HepG2 (cell line): ENCODE results near the gene NUDT8. TPM values are rescaled to one million over a fixed set of nuclear protein-coding genes. Genes with fewer than 3 reads are reported as not detected.

ENCODE experiments used
- ATAC-seq: fragments of 200-7000 bp; cut with Tn5 transposase; 3 replicates; pipeline ENCODE4 v1.9.1; 2020; ENCODE audit warnings: mild to moderate bottlenecking, moderate library complexity
- BruUV-seq: library from RNA; stranded (reverse); fragments of 400-500 nt; replicated peaks from 2 replicates; lab custom pipeline; 2021; lab: Mats Ljungman, UMichigan
- CTCF ChIA-PET: fragments of 300-600 bp; formaldehyde crosslinking; extraction: SDS; loops from one replicate; lab custom pipeline; 2021; ENCODE audit warnings: low total read pairs, inconsistent platforms, low intra/inter-chr PET ratio; lab: Yijun Ruan, JAX
- POLR2A ChIA-PET: fragments of 350-600 bp; sonication (Branson Sonifier 250); formaldehyde crosslinking; loops from one replicate; lab custom pipeline; 2020; ENCODE audit warnings: antibody characterized with exemption, inconsistent platforms; lab: Yijun Ruan, JAX
- DNase-seq: peaks from one replicate; pipeline ENCODE4 v3.0.0-alpha.2; 2015; ENCODE audit warnings: low spot score
- FAIRE-seq: peaks from 3 replicates; lab custom pipeline; 2011; peaks lifted over from hg19 to GRCh38; lab: Jason Lieb, UNC
- H2AFZ ChIP-seq: one replicate; pipeline ENCODE4 v1.6.1; 2011; ENCODE audit warnings: low read length, inconsistent platforms
- H3K27ac ChIP-seq: fragments of 300-600 bp; 3 replicates; pipeline ENCODE4 v1.8.0; 2011; ENCODE audit warnings: mixed run types, mild to moderate bottlenecking, mixed read lengths, low read length, inconsistent platforms; ENCODE audit not compliant: insufficient read depth; ENCODE audit errors: extremely low read length
- H3K27me3 ChIP-seq, 2 experiments: fragments of 200-600 bp in 1 of 2; 2 replicates in 1 of 2; 3 replicates in 1 of 2; pipeline versions ENCODE4 v1.6.0 to v1.8.0; 2011; ENCODE audit warnings: low read length in 2 of 2, mild to moderate bottlenecking in 2 of 2, moderate library complexity in 2 of 2, inconsistent platforms in 1 of 2; ENCODE audit not compliant: insufficient read depth in 2 of 2, control insufficient read depth in 1 of 2
- H3K36me3 ChIP-seq, 2 experiments: fragments of 200-600 bp in 1 of 2; replicated peaks in 1 of 2; 2 replicates in 1 of 2; 3 replicates in 1 of 2; pipeline versions ENCODE4 v1.5.1 to v1.8.0; 2011; ENCODE audit warnings: low read length in 2 of 2, inconsistent platforms in 1 of 2; ENCODE audit not compliant: insufficient read depth in 2 of 2, control insufficient read depth in 1 of 2
- H3K4me1 ChIP-seq: 2 replicates; pipeline ENCODE4 v1.5.1; 2012; ENCODE audit warnings: low read length, inconsistent platforms; ENCODE audit not compliant: insufficient read depth
- H3K4me2 ChIP-seq: 2 replicates; pipeline ENCODE4 v1.6.0; 2011; ENCODE audit warnings: low read depth, low read length, inconsistent platforms
- H3K4me3 ChIP-seq, 3 experiments: fragments of 200-600 bp in 1 of 3; sonication (generic), shearing (Covaris generic) in 1 of 3; replicated peaks in 1 of 3; 2 replicates each; pipeline ENCODE4 v1.5.1; 2011 to 2016; ENCODE audit warnings: low read length in 3 of 3, inconsistent platforms in 2 of 3, low read depth in 2 of 3, mild to moderate bottlenecking in 2 of 3, control low read depth in 1 of 3, mixed read lengths in 1 of 3; ENCODE audit not compliant: insufficient read depth in 1 of 3
- H3K79me2 ChIP-seq: one replicate; pipeline ENCODE4 v1.6.1; 2011; ENCODE audit warnings: low read length, inconsistent platforms; ENCODE audit not compliant: insufficient read depth
- H3K9ac ChIP-seq: 2 replicates; pipeline ENCODE4 v1.6.0; 2011; ENCODE audit warnings: mild to moderate bottlenecking, low read depth, low read length, inconsistent platforms; ENCODE audit not compliant: insufficient read depth
- H3K9me3 ChIP-seq: 2 replicates; pipeline ENCODE4 v1.5.1; 2012; ENCODE audit warnings: mild to moderate bottlenecking, low read length
- H4K20me1 ChIP-seq: 2 replicates; pipeline ENCODE4 v1.6.0; 2011; ENCODE audit warnings: inconsistent platforms, mild to moderate bottlenecking, low read length, moderate library complexity; ENCODE audit not compliant: insufficient read depth
- CEBPB ChIP-seq: IDR thresholded peaks from 2 replicates; pipeline ENCODE4 v1.6.1; 2011; ENCODE audit warnings: low read depth, low read length, improper control_type of control experiment, borderline replicate concordance
- HNRNPUL1 ChIP-seq: fragments of 200-400 bp; formaldehyde crosslinking; IDR thresholded peaks from 2 replicates; pipeline ENCODE4 v1.6.1; 2017; ENCODE audit warnings: low read depth, mild to moderate bottlenecking, low read length, moderate library complexity
- IKZF1 ChIP-seq: fragments of 450-650 bp; IDR thresholded peaks from 2 replicates; pipeline ENCODE4 v1.7.1; 2016
- MIER2 ChIP-seq: IDR thresholded peaks from 2 replicates; pipeline ENCODE4 v1.6.1; 2016; ENCODE audit warnings: missing biosample characterization, missing genetic modification reagents
- MXD4 ChIP-seq: IDR thresholded peaks from 2 replicates; pipeline ENCODE4 v1.6.1; 2016; ENCODE audit warnings: mild to moderate bottlenecking, missing biosample characterization, missing genetic modification reagents
- NFE2L2 ChIP-seq: fragments of 150-350 bp; IDR thresholded peaks from 2 replicates; pipeline ENCODE4 v1.6.1; 2014; ENCODE audit warnings: low read length
- NFRKB ChIP-seq: fragments of 450-650 bp; IDR thresholded peaks from 2 replicates; pipeline ENCODE4 v1.6.1; 2017
- NR2F1 ChIP-seq, 2 experiments: fragments of 450-650 bp in 1 of 2; formaldehyde crosslinking in 1 of 2; IDR thresholded peaks; 2 replicates each; pipeline versions ENCODE4 v1.5.0 to v1.6.1; 2016 to 2020; ENCODE audit warnings: mild to moderate bottlenecking in 1 of 2, missing compliant biosample characterization in 1 of 2, missing genetic modification reagents in 1 of 2, moderate library complexity in 1 of 2
- ZFP36L1 ChIP-seq: sonication (generic); formaldehyde crosslinking; IDR thresholded peaks from 2 replicates; pipeline ENCODE4 v1.8.0; 2022; ENCODE audit warnings: mild to moderate bottlenecking, missing genetic modification reagents, moderate library complexity
- ZNF234 ChIP-seq: sonication (generic); formaldehyde crosslinking; conservative IDR thresholded peaks from 2 replicates; pipeline ENCODE4 v1.5.1; 2020; ENCODE audit warnings: mild to moderate bottlenecking, missing genetic modification reagents
- ZNF282 ChIP-seq: fragments of 450-650 bp; IDR thresholded peaks from 2 replicates; pipeline ENCODE4 v1.6.1; 2018; ENCODE audit not compliant: partially characterized antibody
- ZNF558 ChIP-seq: sonication (generic); formaldehyde crosslinking; IDR thresholded peaks from 2 replicates; pipeline ENCODE4 v1.9.0; 2022; ENCODE audit warnings: mild to moderate bottlenecking, missing genetic modification reagents, borderline replicate concordance
- ZNF768 ChIP-seq: sonication (generic); formaldehyde crosslinking; IDR thresholded peaks from 2 replicates; pipeline ENCODE4 v1.4.0; 2020; ENCODE audit warnings: missing genetic modification reagents
- WGBS: methylation state at CpG from one replicate; pipeline ENCODE4 v1.1.6; 2017; ENCODE audit warnings: low lambda C conversion rate; 5-methylcytosine and 5-hydroxymethylcytosine counted together
- in situ Hi-C: cut with HindIII; loops from 2 replicates; pipeline ENCODE4 v1.10.0; 2017; ENCODE audit warnings: low pct_unique_long_range_greater_than_20kb; ENCODE audit not compliant: extremely low pct_ligation_motif_present
- intact Hi-C: fragments of 100-400 bp; cut with micrococcal nuclease; formaldehyde crosslinking; loops from one replicate; pipeline ENCODE4 v1.10.0; 2022; ENCODE audit not compliant: unreplicated experiment
- polyA plus RNA-seq, 8 experiments: library from polyadenylated mRNA; depleted of rRNA in 3 of 8; stranded (reverse) in 7 of 8; unstranded in 1 of 8; fragments of >200 nt; fragmentation: Illumina TruSeq in 4 of 8; extraction: Trizol in 4 of 8; gene quantifications; 2 replicates each; pipeline versions ENCODE4 v1.2.1 to v1.2.3, GENCODE V29; 2011 to 2016; ENCODE audit warnings: low read depth in 4 of 8, missing spikeins in 1 of 8, mixed read lengths in 1 of 8; ENCODE audit not compliant: insufficient read depth in 1 of 8
- total RNA-seq, 5 experiments: library from RNA; depleted of rRNA; stranded (reverse); fragments of >200 nt; fragmentation: Illumina TruSeq; extraction: Trizol; gene quantifications; 2 replicates each; pipeline ENCODE4 v1.2.3, GENCODE V29; 2016; ENCODE audit warnings: low read depth in 1 of 5
- TF ChIP-seq, protein P1 (sequence below): IDR thresholded peaks from 2 replicates; pipeline ENCODE4 v1.6.1; 2012; ENCODE audit warnings: low read length, improper control_type of control experiment
- TF ChIP-seq, protein P2 (sequence below): sonication (generic); formaldehyde crosslinking; IDR thresholded peaks from 2 replicates; pipeline ENCODE4 v1.4.0; 2020; ENCODE audit warnings: missing genetic modification reagents, low read depth, mild to moderate bottlenecking, borderline replicate concordance
- TF ChIP-seq, protein P3 (sequence below): sonication (generic); formaldehyde crosslinking; IDR thresholded peaks from 2 replicates; pipeline ENCODE4 v1.4.0; 2020; ENCODE audit warnings: missing genetic modification reagents

NUDT8 gene
- total and polyA plus RNA-seq, 2 of the 13 experiments (the other 11 are each of a cell fraction or from before 2014, with no cell fraction given): 6.7 to 25.8 TPM

DNA sequence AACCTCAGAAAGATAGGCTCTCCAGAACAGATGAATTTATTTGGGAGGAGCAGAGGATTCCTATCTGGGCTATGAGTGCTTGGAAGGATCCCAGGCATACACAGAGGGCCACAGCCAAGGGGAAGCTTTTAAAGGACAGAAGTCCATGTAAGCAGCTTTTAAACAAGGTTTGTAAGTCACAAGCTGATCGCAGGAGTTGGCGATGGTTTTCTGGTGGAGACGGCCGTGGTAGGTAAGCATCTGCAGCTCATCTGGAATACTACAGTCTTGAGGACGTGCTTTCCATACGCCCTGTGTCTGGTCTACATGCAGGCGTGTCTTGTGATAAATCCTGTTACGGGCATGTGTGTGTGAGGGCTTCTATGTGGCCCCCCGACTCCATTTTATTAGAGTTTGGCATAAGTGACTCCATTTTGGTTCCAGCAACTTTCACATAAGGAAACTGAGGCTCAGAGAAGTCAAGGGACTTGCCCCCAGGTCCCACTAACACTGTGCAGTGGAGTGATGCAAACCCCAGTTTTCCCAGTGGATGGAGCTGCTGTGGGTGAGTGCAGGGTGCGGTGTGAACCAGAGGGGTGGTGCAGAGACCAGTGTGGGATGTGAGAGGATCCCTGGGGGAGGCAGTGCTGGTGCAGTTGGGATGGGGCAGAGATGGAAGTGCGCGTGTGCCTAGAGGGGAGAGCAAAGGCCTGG lies 32.6 kb upstream of the NUDT8 start:
- ChIA-PET POLR2A (no interaction called here), CTCF (no interaction called here)
- Histone ChIP-seq H3K9ac (no peak overlapping the region), H2AFZ (no peak overlapping the region), H3K36me3 (no peaks in the 10 kb centered on the region), H3K4me1 (peaks cover 16% of the 10 kb centered on the region), H3K4me2 (no peak overlapping the region), H3K9me3 (no peaks in the 10 kb centered on the region), H4K20me1 (no peaks in the 10 kb centered on the region), H3K27me3 (peaks cover 1 to 17% of the 10 kb centered on the region in 2 experiments; a peak in 3 of 5 replicates), H3K4me3 (no peak overlapping the region), H3K27ac (no peak overlapping the region), H3K79me2 (no peaks in the 10 kb centered on the region)
- in situ Hi-C loops: loop anchor here (25.0 kb wide), 1 partner anchor 125 kb away; no protein-coding TSS in a partner anchor
- BruUV-seq: no TSS peak
- FAIRE-seq (no peak), DNase-seq (no peak), ATAC-seq (no peak)
- WGBS: 58% methylated on average over 8 of the region's 12 CpGs
- intact Hi-C loops: no loop called here
- TF ChIP-seq MIER2 (CRISPR knock-in tag) (no peak), ZFP36L1 (CRISPR knock-in tag) (no peak), NFE2L2 (no peak), MXD4 (CRISPR knock-in tag) (no peak), ZNF558 (CRISPR knock-in tag) (no peak), NFRKB (no peak), HNRNPUL1 (no peak), CEBPB (no peak), NR2F1 (CRISPR knock-in tag; IDR thresholded peaks at IDR 0.05) (no peak), ZNF282 (no peak), ZNF234 (CRISPR knock-in tag) (no peak), ZNF768 (CRISPR knock-in tag) (no peak), IKZF1 (no peak)
- TF ChIP-seq, protein P1, sequence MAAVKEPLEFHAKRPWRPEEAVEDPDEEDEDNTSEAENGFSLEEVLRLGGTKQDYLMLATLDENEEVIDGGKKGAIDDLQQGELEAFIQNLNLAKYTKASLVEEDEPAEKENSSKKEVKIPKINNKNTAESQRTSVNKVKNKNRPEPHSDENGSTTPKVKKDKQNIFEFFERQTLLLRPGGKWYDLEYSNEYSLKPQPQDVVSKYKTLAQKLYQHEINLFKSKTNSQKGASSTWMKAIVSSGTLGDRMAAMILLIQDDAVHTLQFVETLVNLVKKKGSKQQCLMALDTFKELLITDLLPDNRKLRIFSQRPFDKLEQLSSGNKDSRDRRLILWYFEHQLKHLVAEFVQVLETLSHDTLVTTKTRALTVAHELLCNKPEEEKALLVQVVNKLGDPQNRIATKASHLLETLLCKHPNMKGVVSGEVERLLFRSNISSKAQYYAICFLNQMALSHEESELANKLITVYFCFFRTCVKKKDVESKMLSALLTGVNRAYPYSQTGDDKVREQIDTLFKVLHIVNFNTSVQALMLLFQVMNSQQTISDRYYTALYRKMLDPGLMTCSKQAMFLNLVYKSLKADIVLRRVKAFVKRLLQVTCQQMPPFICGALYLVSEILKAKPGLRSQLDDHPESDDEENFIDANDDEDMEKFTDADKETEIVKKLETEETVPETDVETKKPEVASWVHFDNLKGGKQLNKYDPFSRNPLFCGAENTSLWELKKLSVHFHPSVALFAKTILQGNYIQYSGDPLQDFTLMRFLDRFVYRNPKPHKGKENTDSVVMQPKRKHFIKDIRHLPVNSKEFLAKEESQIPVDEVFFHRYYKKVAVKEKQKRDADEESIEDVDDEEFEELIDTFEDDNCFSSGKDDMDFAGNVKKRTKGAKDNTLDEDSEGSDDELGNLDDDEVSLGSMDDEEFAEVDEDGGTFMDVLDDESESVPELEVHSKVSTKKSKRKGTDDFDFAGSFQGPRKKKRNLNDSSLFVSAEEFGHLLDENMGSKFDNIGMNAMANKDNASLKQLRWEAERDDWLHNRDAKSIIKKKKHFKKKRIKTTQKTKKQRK: no peak
- TF ChIP-seq, protein P2, sequence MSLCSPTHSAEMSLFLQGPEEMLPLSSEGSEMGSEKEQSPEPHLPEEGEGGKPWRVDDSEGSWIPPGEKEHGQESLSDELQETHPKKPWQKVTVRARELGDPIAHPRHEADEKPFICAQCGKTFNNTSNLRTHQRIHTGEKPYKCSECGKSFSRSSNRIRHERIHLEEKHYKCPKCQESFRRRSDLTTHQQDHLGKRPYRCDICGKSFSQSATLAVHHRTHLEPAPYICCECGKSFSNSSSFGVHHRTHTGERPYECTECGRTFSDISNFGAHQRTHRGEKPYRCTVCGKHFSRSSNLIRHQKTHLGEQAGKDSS (CRISPR knock-in tag): no peak
- TF ChIP-seq, protein P3, sequence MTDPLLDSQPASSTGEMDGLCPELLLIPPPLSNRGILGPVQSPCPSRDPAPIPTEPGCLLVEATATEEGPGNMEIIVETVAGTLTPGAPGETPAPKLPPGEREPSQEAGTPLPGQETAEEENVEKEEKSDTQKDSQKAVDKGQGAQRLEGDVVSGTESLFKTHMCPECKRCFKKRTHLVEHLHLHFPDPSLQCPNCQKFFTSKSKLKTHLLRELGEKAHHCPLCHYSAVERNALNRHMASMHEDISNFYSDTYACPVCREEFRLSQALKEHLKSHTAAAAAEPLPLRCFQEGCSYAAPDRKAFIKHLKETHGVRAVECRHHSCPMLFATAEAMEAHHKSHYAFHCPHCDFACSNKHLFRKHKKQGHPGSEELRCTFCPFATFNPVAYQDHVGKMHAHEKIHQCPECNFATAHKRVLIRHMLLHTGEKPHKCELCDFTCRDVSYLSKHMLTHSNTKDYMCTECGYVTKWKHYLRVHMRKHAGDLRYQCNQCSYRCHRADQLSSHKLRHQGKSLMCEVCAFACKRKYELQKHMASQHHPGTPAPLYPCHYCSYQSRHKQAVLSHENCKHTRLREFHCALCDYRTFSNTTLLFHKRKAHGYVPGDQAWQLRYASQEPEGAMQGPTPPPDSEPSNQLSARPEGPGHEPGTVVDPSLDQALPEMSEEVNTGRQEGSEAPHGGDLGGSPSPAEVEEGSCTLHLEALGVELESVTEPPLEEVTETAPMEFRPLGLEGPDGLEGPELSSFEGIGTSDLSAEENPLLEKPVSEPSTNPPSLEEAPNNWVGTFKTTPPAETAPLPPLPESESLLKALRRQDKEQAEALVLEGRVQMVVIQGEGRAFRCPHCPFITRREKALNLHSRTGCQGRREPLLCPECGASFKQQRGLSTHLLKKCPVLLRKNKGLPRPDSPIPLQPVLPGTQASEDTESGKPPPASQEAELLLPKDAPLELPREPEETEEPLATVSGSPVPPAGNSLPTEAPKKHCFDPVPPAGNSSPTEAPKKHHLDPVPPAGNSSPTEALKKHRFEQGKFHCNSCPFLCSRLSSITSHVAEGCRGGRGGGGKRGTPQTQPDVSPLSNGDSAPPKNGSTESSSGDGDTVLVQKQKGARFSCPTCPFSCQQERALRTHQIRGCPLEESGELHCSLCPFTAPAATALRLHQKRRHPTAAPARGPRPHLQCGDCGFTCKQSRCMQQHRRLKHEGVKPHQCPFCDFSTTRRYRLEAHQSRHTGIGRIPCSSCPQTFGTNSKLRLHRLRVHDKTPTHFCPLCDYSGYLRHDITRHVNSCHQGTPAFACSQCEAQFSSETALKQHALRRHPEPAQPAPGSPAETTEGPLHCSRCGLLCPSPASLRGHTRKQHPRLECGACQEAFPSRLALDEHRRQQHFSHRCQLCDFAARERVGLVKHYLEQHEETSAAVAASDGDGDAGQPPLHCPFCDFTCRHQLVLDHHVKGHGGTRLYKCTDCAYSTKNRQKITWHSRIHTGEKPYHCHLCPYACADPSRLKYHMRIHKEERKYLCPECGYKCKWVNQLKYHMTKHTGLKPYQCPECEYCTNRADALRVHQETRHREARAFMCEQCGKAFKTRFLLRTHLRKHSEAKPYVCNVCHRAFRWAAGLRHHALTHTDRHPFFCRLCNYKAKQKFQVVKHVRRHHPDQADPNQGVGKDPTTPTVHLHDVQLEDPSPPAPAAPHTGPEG (CRISPR knock-in tag): no peak
